ENCODE measurements around the gene KLF5. TPM values are rescaled to one million over a fixed set of nuclear protein-coding genes. Genes with fewer than 3 reads are reported as not detected.

KLF5 gene
- total RNA-seq, 1 experiment from 2014 or later = 2.3 TPM

DNA sequence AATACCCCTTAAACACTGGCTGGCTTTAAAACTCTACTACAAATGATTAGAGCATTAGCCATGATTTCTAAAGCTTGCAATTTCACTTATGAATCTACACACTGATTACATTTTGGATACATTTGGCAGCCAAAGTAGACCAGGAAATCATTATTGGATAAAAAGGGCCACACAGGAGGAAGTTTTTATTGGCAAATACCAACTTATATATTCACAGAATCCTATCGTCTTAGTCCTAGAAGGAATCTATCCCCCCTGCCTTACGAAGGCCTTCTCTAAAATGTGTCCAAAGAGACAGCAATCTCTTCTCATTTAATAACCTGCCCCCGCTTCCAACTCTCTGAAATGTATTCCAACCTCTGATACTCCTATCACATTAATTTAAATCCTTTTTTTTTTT, 52.5 kb downstream of the KLF5 start:
- H3K4me1 Mint-ChIP-seq = peaks cover 13% of the 10 kb centered on the region
- ChIA-PET CTCF (no interaction called here), POLR2A (no interaction called here)
- DNase-seq (ENCODE audit: low spot score) (no peak), ATAC-seq (no peak)
- H3K4me3 Mint-ChIP-seq = no peak overlapping the region
- TF ChIP-seq GABPB1 (CRISPR knock-in tag; IDR thresholded peaks at IDR 0.05) (no peak), OVOL2 (CRISPR knock-in tag; IDR thresholded peaks at IDR 0.05; ENCODE audit: borderline replicate concordance) (no peak), MYBL2 (CRISPR knock-in tag; IDR thresholded peaks at IDR 0.05) (no peak), JUN (CRISPR knock-in tag; IDR thresholded peaks at IDR 0.05) (no peak), ZNF138 (CRISPR knock-in tag; conservative IDR thresholded peaks at IDR 0.05) (no peak), GTF2I (CRISPR knock-in tag; conservative IDR thresholded peaks at IDR 0.05) (no peak), ATF1 (CRISPR knock-in tag; IDR thresholded peaks at IDR 0.05) (no peak)
- TF ChIP-seq, protein P1, sequence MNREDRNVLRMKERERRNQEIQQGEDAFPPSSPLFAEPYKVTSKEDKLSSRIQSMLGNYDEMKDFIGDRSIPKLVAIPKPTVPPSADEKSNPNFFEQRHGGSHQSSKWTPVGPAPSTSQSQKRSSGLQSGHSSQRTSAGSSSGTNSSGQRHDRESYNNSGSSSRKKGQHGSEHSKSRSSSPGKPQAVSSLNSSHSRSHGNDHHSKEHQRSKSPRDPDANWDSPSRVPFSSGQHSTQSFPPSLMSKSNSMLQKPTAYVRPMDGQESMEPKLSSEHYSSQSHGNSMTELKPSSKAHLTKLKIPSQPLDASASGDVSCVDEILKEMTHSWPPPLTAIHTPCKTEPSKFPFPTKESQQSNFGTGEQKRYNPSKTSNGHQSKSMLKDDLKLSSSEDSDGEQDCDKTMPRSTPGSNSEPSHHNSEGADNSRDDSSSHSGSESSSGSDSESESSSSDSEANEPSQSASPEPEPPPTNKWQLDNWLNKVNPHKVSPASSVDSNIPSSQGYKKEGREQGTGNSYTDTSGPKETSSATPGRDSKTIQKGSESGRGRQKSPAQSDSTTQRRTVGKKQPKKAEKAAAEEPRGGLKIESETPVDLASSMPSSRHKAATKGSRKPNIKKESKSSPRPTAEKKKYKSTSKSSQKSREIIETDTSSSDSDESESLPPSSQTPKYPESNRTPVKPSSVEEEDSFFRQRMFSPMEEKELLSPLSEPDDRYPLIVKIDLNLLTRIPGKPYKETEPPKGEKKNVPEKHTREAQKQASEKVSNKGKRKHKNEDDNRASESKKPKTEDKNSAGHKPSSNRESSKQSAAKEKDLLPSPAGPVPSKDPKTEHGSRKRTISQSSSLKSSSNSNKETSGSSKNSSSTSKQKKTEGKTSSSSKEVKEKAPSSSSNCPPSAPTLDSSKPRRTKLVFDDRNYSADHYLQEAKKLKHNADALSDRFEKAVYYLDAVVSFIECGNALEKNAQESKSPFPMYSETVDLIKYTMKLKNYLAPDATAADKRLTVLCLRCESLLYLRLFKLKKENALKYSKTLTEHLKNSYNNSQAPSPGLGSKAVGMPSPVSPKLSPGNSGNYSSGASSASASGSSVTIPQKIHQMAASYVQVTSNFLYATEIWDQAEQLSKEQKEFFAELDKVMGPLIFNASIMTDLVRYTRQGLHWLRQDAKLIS (CRISPR knock-in tag; IDR thresholded peaks at IDR 0.05; ENCODE audit: borderline replicate concordance) = no peak
- TF ChIP-seq, protein P2, sequence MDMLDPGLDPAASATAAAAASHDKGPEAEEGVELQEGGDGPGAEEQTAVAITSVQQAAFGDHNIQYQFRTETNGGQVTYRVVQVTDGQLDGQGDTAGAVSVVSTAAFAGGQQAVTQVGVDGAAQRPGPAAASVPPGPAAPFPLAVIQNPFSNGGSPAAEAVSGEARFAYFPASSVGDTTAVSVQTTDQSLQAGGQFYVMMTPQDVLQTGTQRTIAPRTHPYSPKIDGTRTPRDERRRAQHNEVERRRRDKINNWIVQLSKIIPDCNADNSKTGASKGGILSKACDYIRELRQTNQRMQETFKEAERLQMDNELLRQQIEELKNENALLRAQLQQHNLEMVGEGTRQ (CRISPR knock-in tag; IDR thresholded peaks at IDR 0.05) = no peak
- TF ChIP-seq, protein P3, sequence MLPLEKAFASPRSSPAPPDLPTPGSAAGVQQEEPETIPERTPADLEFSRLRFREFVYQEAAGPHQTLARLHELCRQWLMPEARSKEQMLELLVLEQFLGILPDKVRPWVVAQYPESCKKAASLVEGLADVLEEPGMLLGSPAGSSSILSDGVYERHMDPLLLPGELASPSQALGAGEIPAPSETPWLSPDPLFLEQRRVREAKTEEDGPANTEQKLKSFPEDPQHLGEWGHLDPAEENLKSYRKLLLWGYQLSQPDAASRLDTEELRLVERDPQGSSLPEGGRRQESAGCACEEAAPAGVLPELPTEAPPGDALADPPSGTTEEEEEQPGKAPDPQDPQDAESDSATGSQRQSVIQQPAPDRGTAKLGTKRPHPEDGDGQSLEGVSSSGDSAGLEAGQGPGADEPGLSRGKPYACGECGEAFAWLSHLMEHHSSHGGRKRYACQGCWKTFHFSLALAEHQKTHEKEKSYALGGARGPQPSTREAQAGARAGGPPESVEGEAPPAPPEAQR (CRISPR knock-in tag; IDR thresholded peaks at IDR 0.05) = no peak
- no peaks in the 10 kb centered on the region for H3K36me3 Mint-ChIP-seq
- no peaks in the 10 kb centered on the region for H3K27me3 Mint-ChIP-seq (ENCODE audit: low read depth)
- no peak overlapping the region for H3K27ac Mint-ChIP-seq
- H3K9me3 Mint-ChIP-seq = peaks cover 6% of the 10 kb centered on the region

DNA sequence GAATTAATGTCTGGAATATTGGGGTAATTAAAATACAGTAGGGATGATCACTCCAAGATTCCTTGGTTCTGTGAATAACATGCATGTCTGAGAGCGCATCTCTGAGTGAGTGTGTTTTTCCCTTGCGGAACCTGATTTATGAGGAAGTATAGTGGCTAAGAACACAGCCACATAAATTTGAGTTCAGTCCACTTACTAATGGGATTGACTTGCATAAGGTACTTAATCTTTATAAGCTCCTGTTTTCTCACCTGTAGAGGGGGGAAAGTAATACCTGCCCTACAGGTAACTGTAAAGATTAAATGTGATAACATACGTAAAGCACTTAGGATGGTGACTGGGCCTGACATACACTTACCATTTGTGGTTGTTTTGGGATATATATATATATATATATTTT, 60.8 kb downstream of the KLF5 start:
- TF ChIP-seq, protein P3 (CRISPR knock-in tag; IDR thresholded peaks at IDR 0.05) = no peak
- TF ChIP-seq NFATC4 (CRISPR knock-in tag; IDR thresholded peaks at IDR 0.05) = no peak
- TF ChIP-seq, protein P1 (CRISPR knock-in tag; IDR thresholded peaks at IDR 0.05; ENCODE audit: borderline replicate concordance) = no peak
- TF ChIP-seq NFYB (CRISPR knock-in tag; conservative IDR thresholded peaks at IDR 0.05; ENCODE audit: low read depth) = no peak
- no peak for TF ChIP-seq NR1H2 (CRISPR knock-in tag; IDR thresholded peaks at IDR 0.05)
- TF ChIP-seq, protein P4, sequence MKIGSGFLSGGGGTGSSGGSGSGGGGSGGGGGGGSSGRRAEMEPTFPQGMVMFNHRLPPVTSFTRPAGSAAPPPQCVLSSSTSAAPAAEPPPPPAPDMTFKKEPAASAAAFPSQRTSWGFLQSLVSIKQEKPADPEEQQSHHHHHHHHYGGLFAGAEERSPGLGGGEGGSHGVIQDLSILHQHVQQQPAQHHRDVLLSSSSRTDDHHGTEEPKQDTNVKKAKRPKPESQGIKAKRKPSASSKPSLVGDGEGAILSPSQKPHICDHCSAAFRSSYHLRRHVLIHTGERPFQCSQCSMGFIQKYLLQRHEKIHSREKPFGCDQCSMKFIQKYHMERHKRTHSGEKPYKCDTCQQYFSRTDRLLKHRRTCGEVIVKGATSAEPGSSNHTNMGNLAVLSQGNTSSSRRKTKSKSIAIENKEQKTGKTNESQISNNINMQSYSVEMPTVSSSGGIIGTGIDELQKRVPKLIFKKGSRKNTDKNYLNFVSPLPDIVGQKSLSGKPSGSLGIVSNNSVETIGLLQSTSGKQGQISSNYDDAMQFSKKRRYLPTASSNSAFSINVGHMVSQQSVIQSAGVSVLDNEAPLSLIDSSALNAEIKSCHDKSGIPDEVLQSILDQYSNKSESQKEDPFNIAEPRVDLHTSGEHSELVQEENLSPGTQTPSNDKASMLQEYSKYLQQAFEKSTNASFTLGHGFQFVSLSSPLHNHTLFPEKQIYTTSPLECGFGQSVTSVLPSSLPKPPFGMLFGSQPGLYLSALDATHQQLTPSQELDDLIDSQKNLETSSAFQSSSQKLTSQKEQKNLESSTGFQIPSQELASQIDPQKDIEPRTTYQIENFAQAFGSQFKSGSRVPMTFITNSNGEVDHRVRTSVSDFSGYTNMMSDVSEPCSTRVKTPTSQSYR (CRISPR knock-in tag; IDR thresholded peaks at IDR 0.05) = no peak
- no peak for TF ChIP-seq TCF7 (CRISPR knock-in tag; IDR thresholded peaks at IDR 0.05; ENCODE audit: low read depth)
- no peak for TF ChIP-seq EMX1 (CRISPR knock-in tag; IDR thresholded peaks at IDR 0.05)
- ATAC-seq (no peak), DNase-seq (ENCODE audit: low spot score) (no peak)
- H3K4me3 Mint-ChIP-seq = no peak overlapping the region
- no peaks in the 10 kb centered on the region for H3K4me1 Mint-ChIP-seq
- no peaks in the 10 kb centered on the region for H3K27me3 Mint-ChIP-seq (ENCODE audit: low read depth)
- H3K36me3 Mint-ChIP-seq = no peaks in the 10 kb centered on the region
- peaks cover 2% of the 10 kb centered on the region for H3K9me3 Mint-ChIP-seq
- POLR2A ChIA-PET = no interaction called here
- CTCF ChIA-PET = no interaction called here
- no peak overlapping the region for H3K27ac Mint-ChIP-seq

Data from WTC11 (cell line).